NCI-H1417 treated with DMSO at 0.1 percent for 48 hours (cell line): ENCODE measurements around the gene PERM1.
"Not testable (repeated sequence)": the region's sequence is repeated elsewhere in the genome, so short reads cannot be mapped to it uniquely, and the experiment has no call there.

Source experiments
- DNase-seq: peaks from one replicate; lab custom pipeline; 2025; lab: John Stamatoyannopoulos, UW

The PERM1 gene

GRCh38 chr1:978835-979743 lies 2.8 kb downstream of the PERM1 start:
- no peak for DNase-seq

DNA sequence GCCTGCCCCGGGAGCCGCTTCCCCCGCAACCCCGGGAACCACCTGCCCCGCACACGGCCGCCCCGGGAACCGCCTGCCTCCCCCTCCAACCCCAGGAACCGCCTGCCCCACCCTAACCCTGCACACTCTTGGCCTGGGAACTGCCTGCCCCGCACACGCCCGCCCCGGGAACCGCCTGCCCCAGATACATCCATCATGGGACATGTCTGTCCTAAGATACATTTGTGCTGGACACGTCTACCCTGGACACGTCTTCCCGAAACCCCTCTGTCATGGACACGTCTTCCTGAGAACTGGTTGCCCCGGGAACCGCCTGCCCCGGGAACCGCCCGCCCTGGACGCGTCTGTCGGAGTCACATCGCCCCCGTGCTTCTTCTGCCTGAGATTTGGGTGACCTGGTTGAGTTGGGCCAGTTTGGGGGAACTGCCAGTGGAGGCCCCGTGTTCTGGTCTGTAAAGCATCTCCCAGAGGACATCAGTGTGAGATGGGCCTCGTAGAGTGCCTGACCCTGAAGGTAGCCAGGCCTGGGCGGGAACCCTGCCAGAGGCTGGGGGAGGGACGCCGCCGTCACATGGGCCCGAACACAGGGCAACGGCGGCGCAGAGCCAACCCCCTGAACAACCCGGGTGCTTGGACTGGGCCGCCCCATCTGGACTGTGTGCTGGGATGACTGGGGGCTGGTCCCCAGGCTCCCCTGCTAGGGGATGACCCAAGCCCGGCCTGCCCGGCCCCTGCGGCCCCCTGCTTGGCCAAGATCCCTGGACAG lies 3.6 kb downstream of the PERM1 start:
- no peak for DNase-seq

- not testable (repeated sequence) for DNase-seq
These were observed 5.1 kb downstream of the PERM1 start for GRCh38 chr1:976791-977190.

DNA sequence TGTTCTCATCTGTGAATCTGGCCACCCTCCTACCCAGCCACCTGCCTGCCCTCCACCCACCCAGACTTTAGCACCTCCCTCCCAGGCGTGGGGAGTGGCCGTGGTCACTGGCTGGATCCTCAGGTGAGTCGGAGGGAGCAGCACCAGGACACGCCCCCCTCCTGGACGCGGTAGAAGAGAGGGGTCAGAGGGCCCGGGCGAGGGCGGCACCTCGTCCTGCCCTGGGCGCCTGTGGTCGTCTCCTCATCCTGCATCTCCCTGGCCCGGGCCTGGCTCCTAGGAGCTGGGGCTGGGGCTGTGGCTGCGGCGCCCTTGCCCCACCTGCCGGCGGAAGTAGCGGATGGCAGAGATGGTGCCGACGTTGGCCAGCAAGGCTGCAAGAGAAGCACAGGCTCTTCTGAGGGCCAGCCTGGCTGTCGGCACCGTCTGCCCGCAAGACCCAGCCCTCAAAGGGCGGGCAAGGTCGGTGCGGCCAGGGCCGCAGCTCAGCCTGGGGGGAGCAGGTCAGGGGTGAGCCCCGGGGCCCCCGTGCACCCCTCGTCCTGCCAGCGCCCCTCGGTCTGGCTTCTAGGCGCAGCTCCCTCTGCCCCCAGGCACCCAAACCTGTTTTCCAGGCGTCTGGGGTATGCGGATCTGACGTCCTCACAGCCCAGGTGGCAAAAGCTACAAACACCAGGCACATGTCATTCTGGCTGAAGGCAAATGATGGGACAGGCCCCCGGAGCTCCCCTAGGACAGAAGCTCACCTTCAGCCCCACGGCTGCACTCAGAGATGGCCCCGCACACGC lies 5.8 kb downstream of the PERM1 start:
- DNase-seq = no peak

- no peak for DNase-seq
These were observed 6.5 kb downstream of the PERM1 start for GRCh38 chr1:975365-975764.

DNA sequence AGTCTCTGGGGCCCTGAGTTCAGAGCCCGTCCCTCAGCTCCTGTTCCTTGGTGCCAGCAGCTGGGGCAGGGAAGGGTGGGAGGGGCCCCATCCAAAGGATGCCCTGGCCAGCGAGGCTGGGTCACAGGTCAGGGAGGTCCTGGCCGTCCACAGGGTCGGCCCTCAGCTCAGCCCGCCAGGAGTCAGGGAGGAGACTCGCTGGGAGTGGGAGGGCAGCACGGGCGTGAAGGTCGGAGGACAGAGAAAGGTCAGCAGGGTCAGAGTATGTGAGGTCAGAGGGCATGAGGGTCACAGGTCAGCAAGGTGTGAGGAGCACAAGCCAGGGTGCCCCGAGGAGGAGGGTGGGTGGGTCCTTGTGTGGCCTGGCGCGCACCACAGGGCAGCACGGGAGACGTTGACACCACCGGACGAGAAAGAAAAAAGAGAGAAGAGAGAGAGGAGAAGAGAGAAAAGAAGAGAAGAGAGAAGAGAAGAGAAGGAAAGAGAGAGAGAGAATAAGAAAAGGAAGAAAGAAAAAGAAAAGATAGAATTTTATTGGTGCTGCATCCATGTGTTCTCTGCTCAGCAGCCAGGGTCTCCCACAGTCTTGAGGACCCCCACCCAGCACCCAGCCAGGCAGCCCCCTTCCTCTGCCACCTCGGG lies 7.1 kb downstream of the PERM1 start:
- DNase-seq = no peak

DNA sequence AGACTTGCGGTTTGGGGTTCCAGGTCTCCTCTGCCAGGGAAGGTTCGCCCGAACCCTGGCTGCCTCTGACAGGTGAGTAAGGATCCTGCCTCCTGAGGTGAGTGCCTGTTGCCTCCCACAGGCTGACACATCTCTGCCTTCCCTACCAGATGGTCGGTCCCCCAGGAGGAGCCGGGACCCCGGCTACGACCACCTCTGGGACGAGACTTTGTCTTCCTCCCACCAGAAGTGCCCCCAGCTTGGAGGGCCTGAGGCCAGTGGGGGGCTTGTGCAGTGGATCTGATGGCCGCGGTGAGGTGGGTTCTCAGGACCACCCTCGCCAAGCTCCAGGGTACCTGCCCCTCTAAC lies 7.6 kb downstream of the PERM1 start:
- DNase-seq = no peak

DNA sequence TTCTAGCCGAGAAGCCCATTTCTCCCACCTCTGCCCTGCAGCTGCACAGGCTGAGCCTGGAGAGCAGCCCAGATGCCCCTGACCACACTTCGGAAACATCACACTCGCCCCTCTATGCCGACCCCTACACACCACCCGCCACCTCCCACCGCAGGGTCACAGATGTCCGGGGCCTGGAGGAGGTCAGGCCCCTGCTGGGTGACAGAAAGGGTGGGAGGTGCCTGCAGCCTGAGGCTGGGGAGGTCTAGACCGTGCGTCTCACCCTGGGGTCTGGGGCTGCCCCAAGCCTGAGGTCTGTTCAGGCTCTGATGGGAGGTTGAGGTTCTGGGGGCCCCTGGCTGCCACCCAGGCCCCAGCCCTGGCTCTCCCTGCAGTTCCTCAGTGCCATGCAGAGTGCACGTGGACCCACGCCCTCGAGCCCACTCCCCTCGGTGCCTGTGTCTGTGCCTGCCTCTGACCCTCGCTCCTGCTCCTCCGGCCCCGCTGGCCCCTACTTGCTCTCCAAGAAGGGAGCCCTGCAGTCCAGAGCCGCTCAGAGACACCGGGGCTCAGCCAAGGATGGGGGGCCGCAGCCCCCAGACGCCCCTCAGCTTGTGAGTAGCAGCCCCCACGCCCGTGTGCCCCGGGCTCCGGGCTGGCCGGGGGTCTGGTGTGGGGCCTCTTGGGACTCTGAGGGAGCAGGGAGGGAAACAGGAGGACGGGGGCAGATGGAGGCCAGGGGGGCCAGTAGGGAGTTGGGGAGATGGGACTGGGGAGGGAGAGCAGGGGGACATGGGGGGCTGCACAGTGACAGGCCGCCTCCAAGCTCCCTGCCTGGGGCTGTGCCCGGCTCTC lies 8.2 kb downstream of the PERM1 start:
- DNase-seq = no peak

GRCh38 chr1:972726-973458 lies 9.0 kb downstream of the PERM1 start:
- no peak for DNase-seq

DNA sequence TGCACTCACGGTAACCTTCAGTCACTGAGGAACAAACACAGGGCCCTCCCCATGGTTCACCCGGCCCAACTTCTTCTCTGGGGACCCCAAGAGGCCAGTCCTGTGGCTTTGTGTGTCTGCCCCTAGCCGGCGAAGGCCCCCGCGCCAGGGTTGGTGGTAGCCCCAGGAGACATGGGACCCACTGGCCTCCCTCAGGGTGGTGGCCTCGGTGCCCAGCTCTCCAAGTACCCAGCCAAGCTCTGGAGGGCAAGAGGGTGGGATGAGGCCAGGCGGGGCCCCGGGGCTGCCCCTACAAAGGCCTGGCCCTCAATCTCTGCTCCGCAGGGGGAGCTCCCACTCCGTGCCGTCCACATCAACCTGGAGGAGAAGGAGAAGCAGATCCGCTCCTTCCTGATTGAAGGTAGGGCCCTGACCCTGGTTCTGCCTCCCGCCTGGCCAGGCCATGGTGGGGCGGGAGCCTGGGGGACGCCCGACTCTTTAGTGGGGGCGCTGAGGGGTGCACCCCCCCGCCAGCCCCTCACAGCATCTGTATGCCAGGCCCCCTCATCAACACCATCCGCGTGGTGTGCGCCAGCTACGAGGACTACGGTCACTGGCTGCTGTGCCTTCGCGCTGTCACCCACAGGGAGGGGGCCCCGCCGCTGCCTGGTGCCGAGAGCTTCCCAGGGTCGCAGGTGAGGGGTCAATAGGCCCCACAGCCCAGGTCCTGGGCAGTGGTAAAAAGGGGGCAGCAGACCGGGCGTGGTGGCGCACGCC lies 10.0 kb downstream of the PERM1 start:
- DNase-seq = no peak

DNA sequence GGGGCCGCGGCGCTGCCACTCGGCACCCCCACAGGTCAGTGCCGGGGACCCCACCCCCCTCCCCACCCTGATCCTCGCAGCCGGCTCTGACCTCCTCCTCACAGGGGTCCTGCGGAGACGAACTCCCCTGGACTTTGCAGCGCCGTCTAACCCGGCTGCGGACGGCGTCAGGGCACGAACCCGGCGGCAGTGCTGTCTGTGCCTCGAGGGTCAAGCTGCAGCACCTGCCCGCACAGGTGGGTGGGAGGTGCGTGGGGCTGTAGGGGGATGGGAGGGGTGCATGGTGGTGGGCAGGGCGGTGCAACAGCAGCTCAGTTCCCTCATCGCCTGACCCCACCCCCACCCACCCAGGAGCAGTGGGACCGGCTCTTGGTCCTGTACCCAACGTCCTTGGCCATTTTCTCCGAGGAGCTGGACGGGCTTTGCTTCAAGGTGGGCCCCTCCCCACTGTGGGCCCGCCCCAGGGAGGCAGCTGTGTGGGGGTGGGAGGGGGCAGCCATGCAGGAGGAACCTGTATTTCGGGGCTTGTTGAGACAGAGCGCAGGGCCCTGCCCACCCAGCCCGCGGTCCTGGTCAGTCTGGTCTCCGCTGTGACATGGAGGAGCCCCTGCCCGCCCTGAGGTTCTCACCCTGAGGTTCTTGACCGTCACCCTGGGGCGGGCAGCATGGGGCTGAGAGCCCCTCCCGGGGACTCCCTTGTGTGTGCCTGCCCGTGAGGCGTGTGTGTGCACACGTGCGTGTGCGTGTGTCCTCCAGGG lies 10.7 kb downstream of the PERM1 start:
- DNase-seq = no peak

- no peak for DNase-seq
These were observed 11.5 kb downstream of the PERM1 start for GRCh38 chr1:970242-970972.

DNA sequence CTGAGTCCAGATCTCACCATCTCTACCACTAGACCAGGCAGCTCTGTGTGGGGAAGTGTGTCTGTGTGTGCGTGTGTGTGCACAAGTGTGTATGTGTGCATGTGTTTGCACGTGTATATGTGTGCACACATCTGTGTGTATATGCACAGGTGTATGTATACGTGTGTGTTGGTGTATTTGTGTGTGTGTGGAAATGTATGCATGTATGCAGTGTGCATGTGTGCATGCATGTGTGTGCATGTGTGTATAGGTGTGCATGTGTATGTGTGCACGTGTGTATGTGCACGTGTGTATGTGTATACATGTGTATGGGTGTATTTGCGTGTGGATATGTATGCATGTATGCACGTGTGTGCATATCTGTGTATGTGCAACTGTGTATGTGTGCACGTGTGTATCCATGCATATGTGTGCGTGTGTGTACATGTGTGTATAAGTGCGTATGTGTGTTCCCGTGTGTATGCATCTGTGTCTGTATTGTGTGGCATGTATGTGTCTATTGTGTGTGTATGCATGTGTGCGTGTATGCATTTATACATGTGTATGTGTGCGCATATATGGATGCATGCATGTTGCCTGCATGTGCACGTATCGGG lies 12.5 kb downstream of the PERM1 start:
- no peak for DNase-seq

DNA sequence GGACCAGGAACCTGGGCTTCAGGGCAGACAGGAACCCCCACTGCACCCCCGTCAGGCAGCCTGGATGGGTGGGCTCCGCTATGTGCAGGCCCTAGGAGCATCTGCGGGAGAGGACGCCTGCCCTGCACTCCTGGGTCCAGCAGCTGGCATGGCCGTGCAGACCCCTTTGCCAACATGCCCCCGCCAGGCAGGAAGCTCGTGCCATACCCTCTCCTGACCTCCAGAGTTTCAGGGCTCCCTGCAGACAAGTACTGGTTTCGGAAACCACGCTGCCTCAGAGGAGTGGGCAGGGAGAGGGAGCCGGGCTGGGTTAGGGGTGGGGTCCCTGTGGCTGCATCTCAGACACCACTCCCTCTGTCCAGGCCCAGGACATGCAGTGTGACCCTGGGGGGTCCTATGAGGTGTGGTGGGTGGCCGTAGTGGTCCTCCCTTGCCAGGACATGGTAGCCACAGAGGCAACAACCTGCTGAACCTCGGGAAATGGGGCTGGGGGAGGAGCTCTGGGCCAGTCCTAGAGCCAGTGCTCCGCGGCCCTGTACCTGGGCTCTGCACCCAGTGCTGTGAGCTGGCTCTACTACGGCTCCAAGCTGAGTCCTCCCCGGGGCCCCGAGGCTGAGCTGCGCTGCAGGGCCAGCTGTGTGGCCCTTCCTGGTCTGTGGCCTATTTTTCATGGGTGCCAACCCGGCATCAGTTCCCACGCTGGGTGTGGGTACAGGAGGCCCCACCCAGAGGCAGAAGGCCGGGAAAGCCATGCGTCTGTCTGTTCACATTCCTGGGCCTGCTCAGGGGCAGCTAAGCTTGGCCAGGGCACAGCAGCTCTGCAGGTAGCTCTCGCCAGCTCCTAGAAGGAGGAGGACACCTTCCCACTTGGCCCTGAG lies 14.2 kb downstream of the PERM1 start:
- DNase-seq = no peak

DNA sequence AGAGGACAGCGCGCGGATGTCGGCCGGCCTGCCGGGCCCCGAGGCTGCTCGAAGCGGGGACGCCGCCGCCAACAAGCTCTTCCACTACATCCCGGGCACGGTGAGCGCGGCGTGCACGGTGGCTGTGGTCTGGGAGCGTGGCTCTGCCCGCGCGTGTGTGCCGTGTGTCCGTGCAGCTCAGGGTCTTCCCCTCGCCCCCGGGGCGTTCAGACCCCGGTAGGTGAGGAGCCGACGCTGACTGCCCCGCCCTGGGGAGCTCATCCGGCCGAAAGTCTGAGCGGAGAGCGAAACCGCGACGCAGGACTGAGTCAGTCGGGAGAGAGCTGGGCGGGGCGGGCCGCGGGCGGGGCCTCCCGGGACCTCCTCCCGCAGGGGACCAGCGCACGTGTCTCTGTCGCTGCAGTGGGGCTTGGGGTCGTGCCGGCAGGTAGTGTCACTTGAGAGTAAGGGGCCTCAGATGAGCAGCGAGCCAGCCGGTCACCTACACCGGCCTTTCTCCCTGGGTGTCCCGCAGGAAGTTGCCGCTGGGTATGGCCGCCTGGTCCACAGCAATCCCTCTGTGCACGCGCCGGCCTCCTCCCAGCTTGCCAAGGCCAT lies 15.1 kb downstream of the PERM1 start:
- no peak for DNase-seq

DNA sequence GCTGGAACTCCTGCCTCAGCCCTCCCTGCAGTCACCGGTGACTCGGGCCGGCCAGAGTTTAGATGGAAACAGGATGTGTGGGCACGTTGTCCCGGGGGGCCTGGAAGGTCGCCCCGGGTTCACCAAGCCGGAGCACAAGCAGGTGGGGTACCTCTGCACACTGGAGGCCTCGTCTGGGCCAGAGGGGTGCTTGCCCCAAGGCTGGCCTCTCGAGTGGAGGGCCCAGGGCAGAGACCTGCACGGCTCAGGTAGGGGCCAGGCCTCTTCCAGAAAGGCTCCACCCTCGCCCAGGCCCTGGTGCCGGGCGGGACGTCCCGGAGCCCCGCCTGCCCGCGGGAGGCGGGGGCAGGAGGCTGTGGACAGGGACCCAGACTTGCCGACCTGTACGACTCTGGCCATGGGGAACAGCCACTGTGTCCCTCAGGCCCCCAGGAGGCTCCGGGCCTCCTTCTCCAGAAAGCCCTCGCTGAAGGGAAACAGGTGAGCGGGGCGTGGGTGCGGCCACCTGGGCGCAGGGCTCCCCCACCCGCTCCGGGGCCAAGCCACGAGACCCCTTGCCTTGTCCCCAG lies 15.7 kb downstream of the PERM1 start, which contains the start of gene PLEKHN1:
TSS of gene PLEKHN1 (plus strand) at position 348 of the 569 bp plus-strand sequence. CDS start at position 398, 50 bp downstream.
- no peak for DNase-seq
